ENCODE results near the gene FBXO41.

GRCh38 chr2:73284296-73285158 is at the start of gene FBXO41:
- TF ChIP-seq, protein P1, sequence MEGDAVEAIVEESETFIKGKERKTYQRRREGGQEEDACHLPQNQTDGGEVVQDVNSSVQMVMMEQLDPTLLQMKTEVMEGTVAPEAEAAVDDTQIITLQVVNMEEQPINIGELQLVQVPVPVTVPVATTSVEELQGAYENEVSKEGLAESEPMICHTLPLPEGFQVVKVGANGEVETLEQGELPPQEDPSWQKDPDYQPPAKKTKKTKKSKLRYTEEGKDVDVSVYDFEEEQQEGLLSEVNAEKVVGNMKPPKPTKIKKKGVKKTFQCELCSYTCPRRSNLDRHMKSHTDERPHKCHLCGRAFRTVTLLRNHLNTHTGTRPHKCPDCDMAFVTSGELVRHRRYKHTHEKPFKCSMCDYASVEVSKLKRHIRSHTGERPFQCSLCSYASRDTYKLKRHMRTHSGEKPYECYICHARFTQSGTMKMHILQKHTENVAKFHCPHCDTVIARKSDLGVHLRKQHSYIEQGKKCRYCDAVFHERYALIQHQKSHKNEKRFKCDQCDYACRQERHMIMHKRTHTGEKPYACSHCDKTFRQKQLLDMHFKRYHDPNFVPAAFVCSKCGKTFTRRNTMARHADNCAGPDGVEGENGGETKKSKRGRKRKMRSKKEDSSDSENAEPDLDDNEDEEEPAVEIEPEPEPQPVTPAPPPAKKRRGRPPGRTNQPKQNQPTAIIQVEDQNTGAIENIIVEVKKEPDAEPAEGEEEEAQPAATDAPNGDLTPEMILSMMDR (IDR thresholded peaks at IDR 0.05): no peak
- TF ChIP-seq POLR2A (IDR thresholded peaks at IDR 0.05): no peak
